ENCODE measurements around the gene HTR4. TPM values are rescaled to one million over a fixed set of nuclear protein-coding genes. Genes with fewer than 3 reads are reported as not detected.

Gene HTR4
- total RNA-seq, 1 donor from 2014 or later: not detected

GRCh38 chr5:148492351-148492750 is 162.0 kb downstream of the HTR4 start:
- Histone ChIP-seq H3K4me1 (no peaks in the 10 kb centered on the region), H3K4me2 (no peak overlapping the region), H3K36me3 (no peaks in the 10 kb centered on the region), H3K79me2 (ENCODE audit: low read depth) (no peaks in the 10 kb centered on the region), H3K27me3 (peaks cover 33% of the 10 kb centered on the region), H4K20me1 (ENCODE audit: low read depth) (no peaks in the 10 kb centered on the region), H3K9ac (no peak overlapping the region), H3K9me3 (ENCODE audit: low read depth) (no peaks in the 10 kb centered on the region), H3F3A (ENCODE audit: low read depth) (no peaks in the 10 kb centered on the region), H2AFZ (replicated peaks) (no peak overlapping the region), H3K4me3 (no peak overlapping the region), H3K27ac (no peak overlapping the region)
- Mint-ChIP-seq H3K4me3 (no peak overlapping the region), H3K27ac (no peak overlapping the region), H3K27me3 (ENCODE audit: insufficient read depth, low read depth) (no peaks in the 10 kb centered on the region), H3K4me1 (no peaks in the 10 kb centered on the region), H3K36me3 (no peaks in the 10 kb centered on the region), H3K9me3 (no peaks in the 10 kb centered on the region)
- TF ChIP-seq CTCF (IDR thresholded peaks at IDR 0.05): no peak
- DNase-seq (ENCODE audit: low spot score): no peak

GRCh38 chr5:148491793-148492184 is 162.5 kb downstream of the HTR4 start:
- Histone ChIP-seq H3F3A (ENCODE audit: low read depth) (no peaks in the 10 kb centered on the region), H3K9ac (no peak overlapping the region), H3K4me2 (no peak overlapping the region), H3K9me3 (ENCODE audit: low read depth) (no peaks in the 10 kb centered on the region), H3K36me3 (no peaks in the 10 kb centered on the region), H4K20me1 (ENCODE audit: low read depth) (no peaks in the 10 kb centered on the region), H3K27me3 (peaks cover 39% of the 10 kb centered on the region), H3K4me3 (no peak overlapping the region), H3K4me1 (no peaks in the 10 kb centered on the region), H3K27ac (no peak overlapping the region), H3K79me2 (ENCODE audit: low read depth) (no peaks in the 10 kb centered on the region), H2AFZ (replicated peaks) (no peak overlapping the region)
- DNase-seq (ENCODE audit: low spot score): no peak
- Mint-ChIP-seq H3K4me1 (no peaks in the 10 kb centered on the region), H3K9me3 (no peaks in the 10 kb centered on the region), H3K27ac (no peak overlapping the region), H3K4me3 (no peak overlapping the region), H3K36me3 (no peaks in the 10 kb centered on the region), H3K27me3 (ENCODE audit: insufficient read depth, low read depth) (no peaks in the 10 kb centered on the region)
- no peak for TF ChIP-seq EZH2 (IDR thresholded peaks at IDR 0.05)

DNA sequence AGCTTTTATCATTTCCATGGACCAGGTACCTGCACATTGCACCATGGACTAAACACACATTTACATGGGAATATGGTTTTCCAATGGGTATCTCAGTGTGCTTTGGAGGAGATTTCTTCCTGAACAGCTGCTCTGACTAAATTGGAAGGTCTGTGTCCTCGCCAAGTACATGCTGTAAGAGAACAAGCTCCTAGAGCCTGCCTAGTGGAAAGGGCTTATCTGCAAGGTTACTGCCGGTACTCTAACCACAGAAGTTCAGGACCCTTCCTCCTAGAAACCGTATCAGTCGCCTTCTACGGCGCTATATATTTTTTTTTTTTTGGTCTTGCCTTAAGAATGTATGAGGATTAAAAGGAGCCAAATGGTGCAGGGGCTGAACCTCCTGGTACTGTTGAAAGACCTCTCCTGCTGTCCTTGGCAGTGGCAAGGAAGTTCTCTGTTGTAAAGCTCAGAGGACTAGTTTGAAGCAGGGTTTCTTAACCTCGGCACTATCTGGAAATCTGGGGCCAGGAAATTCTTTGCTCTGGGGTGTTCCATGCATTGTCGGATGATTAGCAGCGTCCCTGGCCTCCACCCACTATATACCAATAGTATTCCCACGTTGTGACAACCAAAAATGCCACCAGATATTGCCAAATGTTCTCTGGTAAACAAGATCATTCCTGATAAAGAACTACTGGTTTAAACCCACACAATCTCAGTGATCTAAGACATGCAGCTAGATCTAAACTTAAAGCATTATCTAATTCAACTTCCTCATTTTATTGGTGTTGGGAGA is 163.1 kb downstream of the HTR4 start:
- no peaks in the 10 kb centered on the region for H3K36me3 Mint-ChIP-seq
- H3K9me3 Mint-ChIP-seq: no peaks in the 10 kb centered on the region
- Histone ChIP-seq H3K4me3 (no peak overlapping the region), H3K27ac (no peak overlapping the region), H3K4me1 (no peaks in the 10 kb centered on the region), H3F3A (ENCODE audit: low read depth) (no peaks in the 10 kb centered on the region), H3K79me2 (ENCODE audit: low read depth) (no peaks in the 10 kb centered on the region), H3K36me3 (no peaks in the 10 kb centered on the region), H3K27me3 (peaks cover 44% of the 10 kb centered on the region), H3K4me2 (no peak overlapping the region), H3K9ac (no peak overlapping the region), H2AFZ (replicated peaks) (no peak overlapping the region), H4K20me1 (ENCODE audit: low read depth) (no peaks in the 10 kb centered on the region), H3K9me3 (ENCODE audit: low read depth) (no peaks in the 10 kb centered on the region)
- DNase-seq (ENCODE audit: low spot score): no peak
- H3K27ac Mint-ChIP-seq: no peak overlapping the region
- no peak overlapping the region for H3K4me3 Mint-ChIP-seq
- no peaks in the 10 kb centered on the region for H3K27me3 Mint-ChIP-seq (ENCODE audit: insufficient read depth, low read depth)
- TF ChIP-seq CTCF (IDR thresholded peaks at IDR 0.05) (no peak), EZH2phosphoT487 (IDR thresholded peaks at IDR 0.05) (no peak), EZH2 (IDR thresholded peaks at IDR 0.05) (no peak)
- no peaks in the 10 kb centered on the region for H3K4me1 Mint-ChIP-seq

- TF ChIP-seq CTCF (IDR thresholded peaks at IDR 0.05) (no peak), EZH2phosphoT487 (IDR thresholded peaks at IDR 0.05) (no peak), EZH2 (IDR thresholded peaks at IDR 0.05) (no peak)
- H3K4me3 Mint-ChIP-seq: no peak overlapping the region
Measured at GRCh38 chr5:148488757-148489156, 165.6 kb downstream of the HTR4 start.

More at GRCh38 chr5:148488757-148489156, 165.6 kb downstream of the HTR4 start:
- Histone ChIP-seq H3K9ac (no peak overlapping the region), H3K4me3 (no peak overlapping the region), H3K4me2 (no peak overlapping the region), H3K27me3 (peaks cover 68% of the 10 kb centered on the region), H3F3A (ENCODE audit: low read depth) (no peaks in the 10 kb centered on the region), H3K27ac (no peak overlapping the region), H2AFZ (replicated peaks) (no peak overlapping the region), H3K4me1 (no peaks in the 10 kb centered on the region), H3K36me3 (no peaks in the 10 kb centered on the region), H4K20me1 (ENCODE audit: low read depth) (no peaks in the 10 kb centered on the region), H3K9me3 (ENCODE audit: low read depth) (no peaks in the 10 kb centered on the region), H3K79me2 (ENCODE audit: low read depth) (no peaks in the 10 kb centered on the region)
- H3K36me3 Mint-ChIP-seq: no peaks in the 10 kb centered on the region
- DNase-seq (ENCODE audit: low spot score): no peak
- no peaks in the 10 kb centered on the region for H3K4me1 Mint-ChIP-seq
- no peak overlapping the region for H3K27ac Mint-ChIP-seq
- no peaks in the 10 kb centered on the region for H3K27me3 Mint-ChIP-seq (ENCODE audit: insufficient read depth, low read depth)
- no peaks in the 10 kb centered on the region for H3K9me3 Mint-ChIP-seq

Measured in neural progenitor cell (in vitro differentiated cells).